Activated T-helper 9 cell treated with anti-CD3 and anti-CD28 coated beads, Interleukin-2, amount 50 U/mL, for 16 hours (primary cell): Measurements from ENCODE around the gene WDPCP.
"Not testable (repeated sequence)": the region's sequence is repeated elsewhere in the genome, so short reads cannot be mapped to it uniquely, and the experiment has no call there.

Experiments used
- DNase-seq: peaks from one replicate; pipeline ENCODE4 v3.0.0-alpha.2; 2020; ENCODE audit warnings: low read depth

WDPCP gene

GRCh38 chr2:63463142-63463541 lies 125.1 kb downstream of the WDPCP start:
- DNase-seq: no peak

GRCh38 chr2:63446658-63447057 lies 141.6 kb downstream of the WDPCP start:
- DNase-seq: no peak

- no peak for DNase-seq
Observed at GRCh38 chr2:63444565-63445288, 143.6 kb downstream of the WDPCP start.

GRCh38 chr2:63440612-63441011 lies 147.7 kb downstream of the WDPCP start:
- DNase-seq: no peak

- no peak for DNase-seq
Observed at GRCh38 chr2:63438181-63438580, 150.1 kb downstream of the WDPCP start.

GRCh38 chr2:63436488-63436887 lies 151.8 kb downstream of the WDPCP start:
- no peak for DNase-seq

GRCh38 chr2:63435070-63435469 lies 153.2 kb downstream of the WDPCP start:
- no peak for DNase-seq

GRCh38 chr2:63434024-63435001 lies 154.0 kb downstream of the WDPCP start:
- DNase-seq: no peak

- no peak for DNase-seq
Observed at GRCh38 chr2:63432373-63432772, 155.9 kb downstream of the WDPCP start.

GRCh38 chr2:63425606-63426005 lies 162.7 kb downstream of the WDPCP start:
- DNase-seq: no peak

GRCh38 chr2:63425079-63425416 lies 163.2 kb downstream of the WDPCP start:
- DNase-seq: no peak

GRCh38 chr2:63424329-63425078 lies 163.8 kb downstream of the WDPCP start:
- no peak for DNase-seq

- no peak for DNase-seq
Observed at GRCh38 chr2:63422556-63422955, 165.7 kb downstream of the WDPCP start.

GRCh38 chr2:63408530-63408929 lies 179.7 kb downstream of the WDPCP start:
- no peak for DNase-seq

- no peak for DNase-seq
Observed at GRCh38 chr2:63406641-63407040, 181.6 kb downstream of the WDPCP start.

- no peak for DNase-seq
Observed at GRCh38 chr2:63403820-63404219, 184.5 kb downstream of the WDPCP start.

GRCh38 chr2:63402889-63403288 lies 185.4 kb downstream of the WDPCP start:
- not testable (repeated sequence) for DNase-seq

GRCh38 chr2:63399156-63399555 lies 189.1 kb downstream of the WDPCP start:
- no peak for DNase-seq

- no peak for DNase-seq
Observed at GRCh38 chr2:63379451-63379850, 208.8 kb downstream of the WDPCP start.

- DNase-seq: no peak
Observed at GRCh38 chr2:63378589-63378988, 209.7 kb downstream of the WDPCP start.

- DNase-seq: no peak
Observed at GRCh38 chr2:63374341-63374740, 213.9 kb downstream of the WDPCP start.

GRCh38 chr2:63372549-63372948 lies 215.7 kb downstream of the WDPCP start:
- no peak for DNase-seq

- no peak for DNase-seq
Observed at GRCh38 chr2:63369146-63369545, 219.1 kb downstream of the WDPCP start.
